HTERT RPE-1 (cell line): Measurements from ENCODE around the gene TRABD2B.

Experiments
- in situ Hi-C: fragments of 300-500 bp; cut with MboI; formaldehyde crosslinking; loops from 4 replicates; pipeline ENCODE4 v1.14.3; 2020; ENCODE audit warnings: low sequenced_read_pairs

Gene TRABD2B

GRCh38 chr1:47783638-47784496 lies 213.3 kb downstream of the TRABD2B start:
- in situ Hi-C loops = no loop called here

DNA sequence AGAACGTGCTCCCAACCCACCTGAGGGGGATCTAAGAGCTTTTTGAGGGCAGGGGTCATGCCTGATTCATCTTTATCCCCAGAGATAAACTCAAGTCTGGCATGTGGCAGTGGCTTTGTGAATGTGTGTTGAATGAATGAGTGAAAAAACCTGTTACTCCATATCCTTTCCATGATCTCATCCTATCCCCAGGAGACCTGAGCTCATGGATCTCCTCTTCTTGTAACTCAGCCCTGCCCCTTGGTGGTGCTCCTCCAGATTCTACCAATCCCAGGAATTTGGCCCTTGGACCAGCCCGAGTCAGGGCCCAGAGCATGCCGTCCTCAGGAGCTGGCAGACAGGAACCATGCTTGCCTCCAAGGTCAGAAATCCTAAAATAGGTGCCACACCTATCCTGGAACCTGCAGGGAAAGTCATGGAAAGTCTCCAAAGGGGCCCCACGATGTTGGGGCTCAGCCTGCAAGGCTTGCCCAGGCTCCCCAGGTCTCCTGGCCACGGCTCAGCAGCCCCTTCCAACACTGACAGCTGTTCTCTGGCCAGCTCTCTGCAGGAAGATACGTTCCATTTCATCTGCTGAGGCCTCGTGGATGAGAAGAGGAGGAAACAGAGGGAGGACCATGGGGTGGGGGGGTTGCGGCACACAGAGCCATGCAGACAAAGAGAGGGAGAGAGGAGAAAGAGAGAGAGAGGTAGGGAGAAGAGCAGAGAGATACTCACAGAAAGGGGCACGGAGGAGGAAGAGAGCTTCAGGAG lies 214.6 kb downstream of the TRABD2B start:
- in situ Hi-C loops = no loop called here

GRCh38 chr1:47781171-47781959 lies 215.8 kb downstream of the TRABD2B start:
- in situ Hi-C loops = no loop called here

DNA sequence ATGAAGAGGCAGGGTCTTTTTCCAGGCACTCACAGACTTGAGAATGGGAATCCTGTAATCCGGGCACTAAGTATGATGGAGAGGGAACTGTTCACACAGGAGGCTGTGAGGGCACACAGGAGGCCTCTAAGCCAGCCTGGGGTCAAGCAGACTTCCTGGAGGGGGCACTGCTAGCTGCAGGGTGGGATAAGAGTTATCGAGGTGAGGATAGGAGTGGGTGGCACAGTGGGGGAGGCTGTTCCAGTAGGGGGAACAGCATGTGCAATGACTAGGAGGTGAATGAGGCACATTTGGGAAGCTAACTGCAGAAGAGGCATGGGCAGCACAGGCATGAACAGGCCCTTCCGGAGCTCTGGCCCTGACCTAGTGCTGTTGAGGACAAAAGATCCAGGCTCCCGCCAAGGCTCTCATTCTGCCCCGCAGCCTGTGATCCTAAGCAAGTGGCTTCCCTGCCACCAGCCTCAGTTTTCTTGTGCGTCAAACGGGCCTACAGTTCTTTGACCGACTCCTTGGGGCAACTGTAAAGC lies 216.7 kb downstream of the TRABD2B start:
- in situ Hi-C loops = no loop called here

DNA sequence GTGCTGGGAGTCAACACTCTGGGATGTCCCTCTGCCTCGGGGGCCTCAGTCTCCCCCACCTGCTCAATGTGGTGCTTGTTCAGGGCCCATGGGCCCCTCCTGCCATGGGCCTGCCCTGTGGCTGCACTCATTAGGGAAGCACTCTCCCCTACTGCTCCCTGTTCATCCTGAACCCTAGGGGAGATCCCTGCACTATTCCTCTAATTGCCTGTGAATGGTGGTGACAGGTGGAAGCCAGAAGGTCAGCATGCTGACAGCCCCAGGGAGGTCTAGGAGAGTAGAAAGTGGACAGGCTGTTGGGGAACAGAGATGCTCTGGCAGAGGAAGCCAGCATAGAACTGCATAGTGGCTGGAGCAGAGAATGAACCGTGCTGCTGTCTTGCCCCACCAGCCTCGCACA lies 217.6 kb downstream of the TRABD2B start:
- in situ Hi-C loops = no loop called here

- in situ Hi-C loops = no loop called here
Observed at GRCh38 chr1:47778280-47778679, 218.9 kb downstream of the TRABD2B start.

DNA sequence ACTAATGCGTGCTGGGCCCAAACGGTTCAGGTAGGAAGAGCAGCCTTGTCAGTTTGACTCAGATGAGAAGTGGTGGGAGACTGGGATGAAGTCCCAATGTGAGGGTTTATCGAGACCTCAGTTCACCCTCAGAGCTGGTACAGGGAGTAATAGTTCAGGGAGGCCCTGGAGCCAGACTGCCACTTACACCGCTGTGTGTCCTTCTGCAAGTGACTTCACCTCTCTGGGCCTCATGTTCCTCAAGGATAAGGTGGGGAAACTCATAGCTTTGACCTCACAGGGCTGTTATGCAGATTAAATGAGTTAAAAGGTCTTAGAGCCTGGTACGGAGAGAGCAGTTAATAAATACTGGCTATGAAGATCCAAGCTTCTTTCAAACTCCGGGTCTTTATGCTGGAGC lies 219.9 kb downstream of the TRABD2B start:
- in situ Hi-C loops = no loop called here

- in situ Hi-C loops = no loop called here
Observed at GRCh38 chr1:47776667-47777131, 220.5 kb downstream of the TRABD2B start.

GRCh38 chr1:47774986-47775834 lies 222.0 kb downstream of the TRABD2B start:
- in situ Hi-C loops = no loop called here

GRCh38 chr1:47772960-47773682 lies 224.1 kb downstream of the TRABD2B start:
- in situ Hi-C loops = no loop called here

DNA sequence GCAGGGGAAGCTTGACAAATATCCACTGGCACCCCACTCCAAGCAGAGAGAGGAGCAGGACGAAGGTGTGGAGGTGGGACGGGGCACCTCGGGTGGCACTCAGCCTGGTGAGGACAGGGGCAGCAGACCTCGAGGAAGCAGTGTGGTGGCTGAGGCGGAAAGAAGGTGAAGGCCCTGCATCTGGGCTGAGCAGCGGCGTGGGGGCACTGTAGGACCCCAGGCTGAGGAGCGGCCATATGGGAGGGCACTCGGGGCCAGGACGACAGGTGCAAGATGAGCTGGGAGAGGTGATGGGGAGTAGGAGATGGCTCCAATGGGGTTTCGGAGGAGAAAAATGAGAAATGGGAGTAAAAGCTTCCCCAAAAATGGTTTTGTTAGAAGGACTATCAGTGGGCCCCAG lies 224.9 kb downstream of the TRABD2B start:
- in situ Hi-C loops = no loop called here

DNA sequence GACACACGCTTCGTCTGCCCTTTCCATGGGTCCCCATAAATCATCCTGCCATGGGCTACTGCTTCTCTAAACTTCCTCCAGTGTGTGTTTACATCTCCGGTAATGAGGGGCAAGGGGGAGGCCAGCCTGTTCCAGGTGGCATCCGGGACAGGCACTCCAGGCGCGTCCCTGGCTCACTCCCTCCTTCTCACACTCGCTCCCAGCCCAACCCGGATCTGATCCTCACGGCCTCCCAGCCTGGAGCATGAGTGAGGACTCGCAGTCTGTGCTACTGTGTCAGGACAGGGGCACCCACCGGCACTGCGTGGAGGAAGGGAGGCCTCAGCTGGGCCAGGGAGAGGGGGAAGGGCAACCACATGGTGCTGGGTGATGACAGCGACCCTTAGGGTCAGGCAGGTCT lies 225.4 kb downstream of the TRABD2B start:
- in situ Hi-C loops = no loop called here

- in situ Hi-C loops = no loop called here
Observed at GRCh38 chr1:47769983-47770382, 227.2 kb downstream of the TRABD2B start.

DNA sequence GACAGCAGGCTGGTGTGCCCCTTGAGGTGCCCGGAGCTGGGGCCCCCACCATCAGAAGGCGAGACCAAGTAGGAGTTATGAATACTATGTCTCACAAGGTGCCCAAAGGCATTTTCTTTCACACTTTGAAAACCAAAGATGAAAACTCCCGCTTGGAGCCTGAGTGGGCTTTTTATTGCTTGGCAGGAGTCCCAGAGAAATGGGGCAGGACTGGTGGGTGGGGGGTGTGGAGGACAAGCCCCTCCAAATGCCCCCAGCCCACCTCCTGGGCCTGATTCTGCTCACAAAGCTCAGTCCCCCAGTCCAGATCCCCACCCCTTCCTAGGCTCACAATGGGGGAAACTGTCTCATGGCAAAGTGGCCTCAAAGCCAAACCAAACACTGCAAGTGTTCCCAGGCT lies 227.9 kb downstream of the TRABD2B start:
- in situ Hi-C loops = no loop called here

DNA sequence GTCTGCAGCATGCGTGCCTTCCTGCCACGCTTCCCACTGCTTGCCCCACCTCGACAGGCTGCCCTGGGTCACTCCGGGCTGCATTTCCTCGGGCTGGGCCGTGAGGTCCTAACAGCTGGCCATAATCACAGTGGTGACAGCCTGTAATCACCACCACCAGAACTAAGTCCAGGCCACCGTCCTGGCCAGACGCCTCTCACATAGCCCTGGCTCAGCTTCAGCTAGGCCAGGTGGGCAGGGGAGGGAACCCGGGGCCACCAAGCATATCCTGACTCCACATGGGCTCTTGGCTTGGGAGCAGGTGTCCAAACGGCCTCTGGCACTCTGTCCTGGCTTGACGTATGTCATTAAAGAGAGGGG lies 229.5 kb downstream of the TRABD2B start:
- in situ Hi-C loops = no loop called here

DNA sequence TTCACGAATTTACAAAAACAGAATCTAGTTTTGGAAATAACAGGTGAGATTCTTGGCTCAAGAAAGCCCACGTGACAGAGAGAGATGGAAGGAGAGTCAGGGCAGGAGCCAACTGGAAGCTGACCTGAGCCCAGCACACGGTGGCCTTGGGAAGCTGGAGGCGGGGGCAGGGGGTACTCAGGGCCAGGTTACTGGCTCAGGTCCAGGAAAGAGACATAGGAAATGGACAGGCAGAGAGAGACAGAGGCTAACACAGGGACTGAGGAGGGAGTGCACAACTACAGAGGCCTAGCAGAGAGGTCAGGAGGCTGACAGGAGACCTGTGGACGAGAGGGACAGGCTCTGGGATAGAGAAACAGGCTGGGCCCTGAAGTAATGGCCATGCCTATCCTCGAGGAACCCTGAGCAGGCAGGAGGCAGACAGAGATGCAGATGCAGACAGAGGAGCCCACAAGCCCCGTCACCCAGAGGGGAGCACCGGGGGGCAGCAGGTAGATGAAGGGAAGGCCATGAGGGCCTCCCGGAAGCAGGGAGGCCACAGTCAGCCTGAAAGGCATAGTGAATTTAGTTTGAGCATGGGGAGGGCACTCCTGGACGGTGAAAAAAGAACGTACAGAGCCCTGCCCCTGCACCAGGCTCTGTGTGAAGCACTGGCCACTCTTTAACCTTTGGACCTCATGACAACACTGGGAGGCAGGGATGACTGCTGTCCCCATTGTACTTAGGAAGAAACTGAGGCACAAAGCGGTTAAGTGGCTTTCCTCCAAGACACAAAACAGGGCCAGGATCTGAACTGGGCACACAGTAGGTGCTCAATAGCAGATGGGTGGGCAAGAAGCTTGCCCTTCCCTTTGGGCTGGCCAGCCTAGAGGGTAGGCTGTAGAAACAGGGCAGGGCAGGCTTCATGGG lies 230.1 kb downstream of the TRABD2B start:
- in situ Hi-C loops = no loop called here

GRCh38 chr1:47765742-47766485 lies 231.3 kb downstream of the TRABD2B start:
- in situ Hi-C loops = no loop called here

DNA sequence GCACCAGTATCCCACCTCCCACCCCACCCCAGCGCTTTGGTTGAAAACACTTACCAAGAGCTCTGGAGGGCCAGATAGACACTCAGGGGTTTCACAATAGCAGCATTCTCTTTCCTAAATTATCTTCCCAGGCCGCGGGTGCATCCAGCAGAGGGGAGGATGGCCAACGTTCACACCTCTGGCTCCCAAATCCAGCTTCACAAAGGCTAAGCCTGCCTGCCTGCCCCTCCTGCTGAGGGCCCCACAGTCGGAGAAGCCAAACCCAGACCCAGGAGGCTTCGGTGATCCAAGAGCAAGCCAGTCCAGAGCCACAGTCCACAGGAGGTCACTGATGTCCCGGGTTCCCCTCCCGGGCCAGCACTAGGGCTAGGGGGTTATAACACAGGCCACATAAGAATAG lies 231.9 kb downstream of the TRABD2B start:
- in situ Hi-C loops = no loop called here
